ENCODE measurements around the gene IFI44. TPM values are rescaled to one million over a fixed set of nuclear protein-coding genes. Genes with fewer than 3 reads are reported as not detected.

Gene IFI44
- polyA plus RNA-seq, 1 donor (not counting 4 experiments of a cell fraction or from before 2014, with no cell fraction given), result 97.0 TPM

- H3K79me2 ChIP-seq (ENCODE audit: control insufficient read depth, insufficient read depth, low read length), result no peaks in the 10 kb centered on the region
- FAIRE-seq (peak; percentile 52), DNase-seq (ENCODE audit: low read depth, low spot score) (no peak)
- H3K9ac ChIP-seq (ENCODE audit: control insufficient read depth, extremely low read depth, insufficient read depth, low read length), result peak within 1 kb of the TSS; percentile 36
- H3K4me2 ChIP-seq (ENCODE audit: control insufficient read depth, extremely low read depth, insufficient read depth, low read depth, low read length), result peak within 1 kb of the TSS; percentile 26
- TF ChIP-seq EZH2 (IDR thresholded peaks at IDR 0.05; ENCODE audit: low read length) (no peak), CTCF (optimal IDR thresholded peaks at IDR 0.05 in 1 of 3, IDR thresholded peaks at IDR 0.05 in 1 of 3, conservative IDR thresholded peaks at IDR 0.05 in 1 of 3; ENCODE audit: extremely low read depth in 1 of 3, insufficient read depth in 2 of 3, low read length in 3 of 3) (no peak)
- dilution Hi-C loops (cut with MboI; ENCODE audit: extremely low pct_ligation_motif_present, low sequenced_read_pairs), result no loop called here
- H2AFZ ChIP-seq (ENCODE audit: control insufficient read depth, low read length), result peak within 1 kb of the TSS; percentile 74
- no peaks in the 10 kb centered on the region for H4K20me1 ChIP-seq (ENCODE audit: control insufficient read depth, extremely low read depth, insufficient read depth, low read length)
- no peak within 1 kb of the TSS for H3K27ac ChIP-seq (ENCODE audit: control insufficient read depth, insufficient read depth, low read length)
- H3K27me3 ChIP-seq (ENCODE audit: control insufficient read depth, extremely low read depth, insufficient read depth, low read length), result no peaks in the 10 kb centered on the region
- peaks cover 9% of the 10 kb centered on the region for H3K4me1 ChIP-seq (ENCODE audit: control insufficient read depth, extremely low read depth, insufficient read depth, low read length)
- no peaks in the 10 kb centered on the region for H3K9me3 ChIP-seq (ENCODE audit: control insufficient read depth, low read depth, low read length)
- no peaks in the 10 kb centered on the region for H3K36me3 ChIP-seq (ENCODE audit: control insufficient read depth in 2 of 2, extremely low read depth in 1 of 2, insufficient read depth in 2 of 2, low read length in 2 of 2)
- H3K4me3 ChIP-seq (ENCODE audit: control insufficient read depth in 2 of 3, extremely low read depth in 1 of 3, insufficient read depth in 2 of 3, low read depth in 1 of 3, low read length in 3 of 3), result peak within 1 kb of the TSS in 2 of 3 experiments; percentile 22 to 33
- H3K9me1 ChIP-seq (ENCODE audit: control insufficient read depth, extremely low read depth, insufficient read depth, low read length), result no peaks in the 10 kb centered on the region
Measured at GRCh38 chr1:78619803-78620579, 29.6 kb upstream of the IFI44 start, which contains the start of gene IFI44L. Gene IFI44L (plus strand): TSS chr1:78620448. CDS start chr1:78627916, 7,468 bp downstream.

DNA sequence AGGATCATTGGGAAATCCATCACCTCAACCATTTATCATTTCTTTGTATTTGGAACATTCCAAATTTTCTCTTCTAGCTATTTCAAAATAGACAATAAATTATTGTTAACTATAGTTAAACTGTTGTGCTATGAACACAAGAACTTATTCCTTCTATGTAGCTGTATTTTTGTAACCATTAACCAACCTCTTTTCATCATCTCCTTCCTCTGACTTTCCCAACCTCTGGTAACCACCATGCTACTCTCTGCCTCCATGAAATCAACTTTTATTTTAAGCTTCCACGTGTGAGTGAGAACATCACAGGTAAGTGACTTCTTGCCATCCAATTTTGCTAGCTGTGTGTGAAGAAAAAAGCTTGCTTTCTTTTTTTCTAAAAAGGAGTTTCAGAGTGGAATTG lies 29.0 kb upstream of the IFI44 start:
- Histone ChIP-seq H2AFZ (ENCODE audit: control insufficient read depth, low read length) (peak overlapping the region; percentile 41), H3K79me2 (ENCODE audit: control insufficient read depth, insufficient read depth, low read length) (no peaks in the 10 kb centered on the region), H3K9me1 (ENCODE audit: control insufficient read depth, extremely low read depth, insufficient read depth, low read length) (no peaks in the 10 kb centered on the region), H3K4me3 (ENCODE audit: control insufficient read depth in 2 of 3, extremely low read depth in 1 of 3, insufficient read depth in 2 of 3, low read depth in 1 of 3, low read length in 3 of 3) (peak overlapping the region in 2 of 3 experiments; percentile 22 to 33), H4K20me1 (ENCODE audit: control insufficient read depth, extremely low read depth, insufficient read depth, low read length) (no peaks in the 10 kb centered on the region), H3K9ac (ENCODE audit: control insufficient read depth, extremely low read depth, insufficient read depth, low read length) (no peak overlapping the region), H3K27ac (ENCODE audit: control insufficient read depth, insufficient read depth, low read length) (no peak overlapping the region), H3K4me2 (ENCODE audit: control insufficient read depth, extremely low read depth, insufficient read depth, low read depth, low read length) (peak overlapping the region; percentile 26), H3K36me3 (ENCODE audit: control insufficient read depth in 2 of 2, extremely low read depth in 1 of 2, insufficient read depth in 2 of 2, low read length in 2 of 2) (no peaks in the 10 kb centered on the region), H3K27me3 (ENCODE audit: control insufficient read depth, extremely low read depth, insufficient read depth, low read length) (no peaks in the 10 kb centered on the region), H3K9me3 (ENCODE audit: control insufficient read depth, low read depth, low read length) (no peaks in the 10 kb centered on the region), H3K4me1 (ENCODE audit: control insufficient read depth, extremely low read depth, insufficient read depth, low read length) (peaks cover 9% of the 10 kb centered on the region)
- dilution Hi-C loops (cut with MboI; ENCODE audit: extremely low pct_ligation_motif_present, low sequenced_read_pairs), result no loop called here
- TF ChIP-seq CTCF (optimal IDR thresholded peaks at IDR 0.05 in 1 of 3, IDR thresholded peaks at IDR 0.05 in 1 of 3, conservative IDR thresholded peaks at IDR 0.05 in 1 of 3; ENCODE audit: extremely low read depth in 1 of 3, insufficient read depth in 2 of 3, low read length in 3 of 3), result no peak
- no peak for TF ChIP-seq EZH2 (IDR thresholded peaks at IDR 0.05; ENCODE audit: low read length)
- no peak for FAIRE-seq
- no peak for DNase-seq (ENCODE audit: low read depth, low spot score)

Data from keratinocyte (primary cell).